NCI-H2196 treated with DMSO at 0.1 percent for 48 hours (cell line): Measurements from ENCODE around the gene GNA15.

Experiments
- DNase-seq: peaks from one replicate; lab custom pipeline; 2025; ENCODE audit not compliant: unreplicated experiment; lab: John Stamatoyannopoulos, UW

Gene GNA15

DNA sequence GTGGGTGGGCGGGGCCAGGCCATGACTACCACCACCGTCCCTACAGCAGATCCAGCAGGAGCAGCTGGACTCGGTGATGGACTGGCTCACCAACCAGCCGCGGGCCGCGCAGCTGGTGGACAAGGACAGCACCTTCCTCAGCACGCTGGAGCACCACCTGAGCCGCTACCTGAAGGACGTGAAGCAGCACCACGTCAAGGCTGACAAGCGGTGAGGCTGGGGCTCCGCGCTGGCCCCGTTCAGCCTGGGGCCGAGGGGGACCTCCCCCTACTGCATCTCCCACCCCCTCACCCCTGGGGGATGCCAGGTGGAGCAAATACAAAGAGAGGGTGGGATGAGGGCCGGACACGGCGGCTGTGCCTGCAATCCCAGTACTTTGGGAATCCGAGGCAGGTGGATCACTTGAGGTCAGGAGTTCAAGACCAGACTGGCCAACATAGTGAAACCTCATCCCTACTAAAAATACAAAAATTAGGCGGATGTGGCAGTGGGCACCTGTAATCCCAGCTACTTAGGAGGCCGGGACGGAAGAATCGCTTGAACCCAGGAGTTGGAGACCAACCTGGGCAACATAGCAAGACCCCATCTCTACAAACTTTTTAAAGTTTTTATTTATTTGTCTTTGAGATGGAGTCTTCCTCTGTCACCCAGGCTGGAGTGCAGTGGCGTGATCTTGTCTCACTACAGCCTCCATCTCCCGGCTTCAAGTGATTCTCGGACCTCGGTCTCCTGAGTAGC is 70.6 kb downstream of the GNA15 start:
- no peak for DNase-seq

DNA sequence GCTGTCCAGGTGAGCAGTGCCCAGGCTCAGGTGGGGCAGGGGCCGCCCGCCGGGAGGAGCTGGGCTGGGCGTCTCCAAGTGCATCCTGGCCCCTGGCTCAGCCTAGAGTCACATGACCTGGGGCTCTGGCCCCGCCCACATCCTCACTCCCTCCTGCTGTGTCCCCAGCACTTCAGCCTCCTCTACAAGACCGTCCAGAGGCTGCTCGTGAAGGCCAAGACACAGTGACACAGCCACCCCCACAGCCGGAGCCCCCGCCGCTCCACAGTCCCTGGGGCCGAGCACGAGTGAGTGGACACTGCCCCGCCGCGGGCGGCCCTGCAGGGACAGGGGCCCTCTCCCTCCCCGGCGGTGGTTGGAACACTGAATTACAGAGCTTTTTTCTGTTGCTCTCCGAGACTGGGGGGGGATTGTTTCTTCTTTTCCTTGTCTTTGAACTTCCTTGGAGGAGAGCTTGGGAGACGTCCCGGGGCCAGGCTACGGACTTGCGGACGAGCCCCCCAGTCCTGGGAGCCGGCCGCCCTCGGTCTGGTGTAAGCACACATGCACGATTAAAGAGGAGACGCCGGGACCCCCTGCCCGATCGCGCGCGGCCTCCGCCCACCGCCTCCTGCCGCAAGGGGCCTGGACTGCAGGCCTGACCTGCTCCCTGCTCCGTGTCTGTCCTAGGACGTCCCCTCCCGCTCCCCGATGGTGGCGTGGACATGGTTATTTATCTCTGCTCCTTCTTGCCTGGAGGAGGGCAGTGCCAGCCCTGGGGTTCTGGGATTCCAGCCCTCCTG is 71.8 kb downstream of the GNA15 start:
- DNase-seq = no peak

DNA sequence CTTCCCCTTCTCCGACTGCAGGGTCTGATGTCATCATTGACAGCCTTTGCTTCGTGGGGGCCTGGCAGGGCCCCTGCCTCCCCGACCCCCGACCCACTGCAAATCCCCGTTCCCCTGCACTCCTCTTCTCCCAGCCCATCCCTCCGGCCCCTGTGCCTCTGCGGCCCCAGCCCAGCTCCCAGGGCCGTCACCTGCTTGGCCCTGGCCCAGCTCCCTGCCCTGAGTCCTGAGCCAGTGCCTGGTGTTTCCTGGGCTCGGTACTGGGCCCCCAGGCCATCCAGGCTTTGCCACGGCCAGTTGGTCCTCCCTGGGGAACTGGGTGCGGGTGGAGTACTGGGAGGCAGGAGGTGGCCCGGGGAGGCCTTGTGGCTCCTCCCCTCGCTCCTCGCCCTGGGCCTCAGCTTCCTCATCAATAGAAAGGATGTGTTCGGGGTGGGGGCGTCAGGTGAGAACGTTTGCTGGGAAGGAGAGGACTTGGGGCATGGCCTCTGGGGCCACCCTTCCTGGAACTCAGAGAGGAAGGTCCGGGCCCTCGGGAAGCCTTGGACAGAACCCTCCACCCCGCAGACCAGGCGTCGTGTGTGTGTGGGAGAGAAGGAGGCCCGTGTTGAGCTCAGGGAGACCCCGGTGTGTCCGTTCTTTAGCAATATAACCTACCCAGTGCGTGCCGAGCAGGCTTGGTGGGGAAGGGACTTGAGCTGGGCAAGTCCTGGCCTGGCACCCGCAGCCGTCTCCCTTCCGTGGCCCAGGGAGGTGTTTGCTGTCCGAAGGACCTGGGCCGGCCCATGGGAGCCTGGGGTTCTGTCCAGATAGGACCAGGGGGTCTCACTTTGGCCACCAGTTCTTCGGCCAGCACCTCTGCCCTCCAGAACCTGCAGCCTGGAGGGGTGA is 72.7 kb downstream of the GNA15 start:
- DNase-seq = no peak

DNA sequence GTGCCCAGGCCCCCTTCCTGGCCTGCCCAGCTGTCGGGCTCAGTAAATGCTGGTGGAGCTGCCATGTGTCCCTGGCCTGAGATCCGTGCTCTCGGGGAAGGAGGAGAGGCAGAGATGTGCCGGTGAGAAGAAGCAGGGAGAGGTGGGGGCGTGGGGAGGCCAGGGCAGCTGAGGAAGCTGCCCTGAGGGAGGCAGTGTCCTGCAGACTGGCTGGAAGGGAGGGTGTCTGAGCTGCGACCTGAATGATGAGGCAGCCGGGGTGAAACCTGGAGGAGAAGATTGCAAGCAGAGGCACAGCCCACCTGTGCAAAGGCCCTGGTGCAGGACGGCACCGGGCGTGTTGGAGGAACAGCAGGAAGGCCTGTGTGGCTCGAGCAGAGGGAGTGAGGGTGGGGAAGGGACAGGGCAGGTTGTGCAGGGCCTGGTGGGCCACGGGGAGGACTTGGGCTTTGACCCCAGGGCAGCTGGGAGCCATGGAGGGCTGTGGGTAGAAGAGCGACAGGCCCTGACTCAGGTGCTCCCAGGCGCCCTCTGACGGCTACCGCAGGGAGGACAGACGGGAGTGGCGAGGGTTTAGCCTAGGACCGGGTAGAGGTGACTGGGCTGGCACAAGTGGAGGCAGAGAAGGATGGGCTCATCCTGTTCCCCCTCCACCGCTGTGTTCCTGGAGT is 74.6 kb downstream of the GNA15 start:
- DNase-seq = no peak

DNA sequence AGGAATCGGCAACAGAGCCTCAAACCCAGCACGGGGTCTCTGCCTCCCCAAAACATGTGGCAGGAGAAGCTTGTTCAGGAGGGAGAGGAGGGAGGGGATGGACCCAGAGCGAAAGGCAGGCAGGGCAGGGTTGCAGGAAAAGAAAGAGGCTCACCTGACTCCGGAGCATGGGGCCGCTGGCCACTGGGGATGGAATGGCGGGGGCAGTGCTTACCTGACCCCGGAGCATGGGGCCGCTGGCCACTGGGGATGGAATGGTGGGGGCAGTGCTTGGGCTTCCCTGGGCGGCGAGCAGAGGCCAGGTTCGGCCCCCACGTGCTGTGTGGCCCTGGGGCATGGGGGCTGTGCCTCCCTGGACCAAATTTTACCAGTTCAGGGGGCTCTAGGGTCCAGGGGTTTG is 75.4 kb downstream of the GNA15 start:
- DNase-seq = no peak

DNA sequence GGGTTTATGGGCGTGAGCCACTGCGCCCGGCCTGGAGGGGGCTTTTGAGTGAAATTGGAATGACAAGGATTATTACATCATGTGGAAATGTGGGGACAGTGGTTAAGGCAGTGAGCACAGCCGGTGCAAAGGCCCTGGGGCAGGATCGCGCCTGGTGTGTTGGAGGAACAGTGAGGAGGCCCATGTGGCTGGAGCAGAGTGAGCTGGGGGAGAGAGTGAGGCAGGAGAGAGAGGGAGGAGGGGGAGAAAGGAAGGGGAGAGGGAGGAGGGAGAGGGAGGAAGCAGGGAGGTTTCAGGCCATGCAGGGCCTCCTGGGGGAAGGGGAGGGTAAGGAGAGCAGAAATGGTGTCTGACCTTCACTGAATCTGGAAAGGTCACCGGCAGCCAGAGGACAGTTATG is 77.3 kb downstream of the GNA15 start:
- no peak for DNase-seq
